Heart left ventricle (tissue), 13 donors: ENCODE results near the gene RABGAP1.

ENCODE experiments used
- POLR2A ChIP-seq, 2 donors: fragments of 450-650 bp; IDR thresholded peaks; one replicate each; pipeline ENCODE4 v1.6.1; 2017; ENCODE audit warnings: antibody characterized with exemption in 2 of 2, mild to moderate bottlenecking in 2 of 2, moderate library complexity in 2 of 2
- TF ChIP-seq, protein P1 (sequence below), 12 donors: fragments of 200-600 bp; sonication (generic) in 4 of 12; IDR thresholded peaks; one replicate each; pipeline versions ENCODE4 v1.5.0 to v1.8.0; 2018 to 2022; ENCODE audit warnings: antibody characterized with exemption in 12 of 12, mild to moderate bottlenecking in 5 of 12
- donor health status: ischemic (EF 13 %, LVEDD 7.1; RV severe dilation, severe dysfunction).
- donor health status: DM: no; HTN: yes; CAD: no.
- donor health status: DM: no; HTN: no; CAD: no.
- donor health status: ischemic (EF 25% LVEDD 6.9; RV normal size, moderate dysfunction).
- donor health status: ischemic (EF 25% LVEDD 5.7; RV mildly dilated, moderate dysfunction).
- donor health status: ischemic (EF 35%, LVEDD 5.7; RV mildly dilated, moderate dysfunction).
- donor health status: nonischemic (EF 11% LVEDD 7.7; RV severe dilation, severe dysfunction).
- donor health status: DM: yes; HTN: yes; CAD: no.
- donor health status: PGD.
- donor health status: ischemic (EF 29% LVEDD 5.4; RV normal size, mild dysfunction).
- donor health status: nonischemic (EF 23%, LVEDD 6.1; RV moderate dilation, normal function).

DNA sequence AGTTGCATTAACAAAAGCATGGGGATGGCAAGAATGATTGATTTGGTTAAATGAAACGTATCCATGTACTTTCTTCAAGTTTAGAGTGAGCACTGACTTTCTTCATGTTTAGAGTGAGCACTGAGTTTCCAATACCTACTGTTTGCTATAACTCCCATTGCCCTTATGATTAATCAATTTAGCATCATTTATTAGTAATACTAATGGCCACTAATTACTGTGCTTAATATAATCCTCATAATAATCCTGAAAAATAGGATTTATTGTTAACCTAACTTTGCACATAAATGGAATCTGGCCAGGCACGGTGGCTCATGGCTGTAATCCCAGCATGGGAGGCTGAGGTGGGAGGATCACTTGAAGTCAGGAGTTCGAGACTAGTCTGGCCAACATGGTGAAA is 70.6 kb downstream of the RABGAP1 start:
- TF ChIP-seq, protein P1, sequence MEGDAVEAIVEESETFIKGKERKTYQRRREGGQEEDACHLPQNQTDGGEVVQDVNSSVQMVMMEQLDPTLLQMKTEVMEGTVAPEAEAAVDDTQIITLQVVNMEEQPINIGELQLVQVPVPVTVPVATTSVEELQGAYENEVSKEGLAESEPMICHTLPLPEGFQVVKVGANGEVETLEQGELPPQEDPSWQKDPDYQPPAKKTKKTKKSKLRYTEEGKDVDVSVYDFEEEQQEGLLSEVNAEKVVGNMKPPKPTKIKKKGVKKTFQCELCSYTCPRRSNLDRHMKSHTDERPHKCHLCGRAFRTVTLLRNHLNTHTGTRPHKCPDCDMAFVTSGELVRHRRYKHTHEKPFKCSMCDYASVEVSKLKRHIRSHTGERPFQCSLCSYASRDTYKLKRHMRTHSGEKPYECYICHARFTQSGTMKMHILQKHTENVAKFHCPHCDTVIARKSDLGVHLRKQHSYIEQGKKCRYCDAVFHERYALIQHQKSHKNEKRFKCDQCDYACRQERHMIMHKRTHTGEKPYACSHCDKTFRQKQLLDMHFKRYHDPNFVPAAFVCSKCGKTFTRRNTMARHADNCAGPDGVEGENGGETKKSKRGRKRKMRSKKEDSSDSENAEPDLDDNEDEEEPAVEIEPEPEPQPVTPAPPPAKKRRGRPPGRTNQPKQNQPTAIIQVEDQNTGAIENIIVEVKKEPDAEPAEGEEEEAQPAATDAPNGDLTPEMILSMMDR (IDR thresholded peaks at IDR 0.05): no peak
- TF ChIP-seq POLR2A (IDR thresholded peaks at IDR 0.05): no peak
